DLD1 (cell line): ENCODE results near the gene GOSR1.
"Not testable (repeated sequence)": the region's sequence is repeated elsewhere in the genome, so short reads cannot be mapped to it uniquely, and the experiment has no call there.

Experiments
- in situ Hi-C: cut with HindIII; loops from 2 replicates; pipeline ENCODE4 v1.10.0; 2017; ENCODE audit warnings: low sequenced_read_pairs

The GOSR1 gene

GRCh38 chr17:30503558-30503957 lies 26.4 kb downstream of the GOSR1 start:
- in situ Hi-C loops, result no loop called here

DNA sequence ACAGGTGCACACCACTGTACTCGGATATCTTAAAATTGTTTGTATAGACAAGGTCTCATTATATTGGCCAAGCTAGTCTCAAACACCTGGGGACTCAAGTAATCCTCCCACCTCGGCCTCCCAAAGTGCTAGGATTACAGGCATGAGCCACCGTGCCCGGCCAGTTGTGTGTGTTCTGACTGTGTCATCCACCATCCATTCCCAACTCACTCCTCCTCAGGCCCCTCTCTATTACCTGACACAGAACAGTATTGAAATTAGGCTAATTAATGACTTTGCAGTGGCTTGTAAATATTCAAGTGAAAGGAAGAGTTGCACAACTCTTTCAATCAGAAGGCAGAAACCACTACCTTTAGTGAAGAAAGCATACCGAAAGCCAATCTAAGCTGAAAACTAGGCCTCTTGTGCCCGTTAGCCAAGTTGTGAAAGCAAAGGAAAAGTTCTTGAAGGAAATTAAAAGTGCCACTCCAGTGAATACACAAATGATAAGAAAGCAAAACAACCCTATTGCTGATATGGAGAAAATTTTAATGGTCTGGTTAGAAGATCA lies 28.7 kb downstream of the GOSR1 start:
- in situ Hi-C loops, result no loop called here

DNA sequence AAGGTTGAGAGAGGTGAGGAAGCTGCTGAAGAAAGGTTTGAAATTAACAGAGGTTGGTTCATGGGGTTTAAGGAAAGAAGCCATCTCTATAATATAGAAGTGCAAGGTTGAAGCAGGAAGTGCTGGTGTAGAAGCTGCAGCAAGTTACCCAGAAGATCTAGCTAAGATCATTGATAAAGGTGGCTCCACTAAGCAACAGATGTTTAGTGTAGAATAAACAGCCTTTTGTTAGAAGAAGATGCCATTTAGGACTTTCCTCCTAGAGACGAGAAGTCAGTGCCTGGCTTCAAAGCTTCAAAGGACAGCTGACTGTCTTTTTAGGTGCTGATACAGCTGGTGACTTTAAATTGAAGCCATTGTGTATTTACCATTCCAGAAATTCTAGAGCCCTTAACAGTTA lies 29.3 kb downstream of the GOSR1 start:
- in situ Hi-C loops, result no loop called here

- in situ Hi-C loops, result no loop called here
Measured at GRCh38 chr17:30513346-30513745, 36.1 kb downstream of the GOSR1 start.

DNA sequence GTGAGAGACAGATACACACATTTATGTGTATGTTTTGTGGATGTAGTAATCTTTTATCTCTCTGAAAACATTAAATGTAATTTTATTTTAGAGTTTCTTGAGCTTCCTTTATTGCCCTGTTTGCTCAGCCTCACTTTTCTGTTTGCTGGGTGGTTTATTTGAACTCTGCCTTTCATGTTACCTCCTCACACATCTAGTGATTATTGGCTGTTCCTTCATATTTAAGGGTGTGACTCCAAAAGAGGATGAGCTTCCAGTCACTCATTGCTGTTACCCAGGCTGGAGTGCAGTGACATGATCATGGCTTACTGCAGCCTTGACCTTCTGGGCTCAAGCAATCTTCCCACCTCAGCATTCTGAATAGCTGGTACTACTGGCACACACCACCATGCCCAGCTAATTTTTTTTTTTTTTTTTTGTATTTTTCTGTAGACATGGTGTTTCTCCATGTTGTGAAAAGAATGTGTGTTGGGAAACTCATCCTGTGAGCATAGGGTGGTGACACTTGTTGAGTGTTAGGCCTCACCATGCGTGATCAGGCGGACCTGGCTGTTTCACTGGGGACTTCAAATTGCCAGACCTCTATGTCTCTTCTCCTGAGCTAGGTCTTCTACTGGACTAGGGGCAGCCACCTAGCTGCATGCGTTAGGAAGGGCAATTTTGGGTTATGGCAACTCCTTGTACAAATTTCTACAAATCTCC lies 37.8 kb downstream of the GOSR1 start:
- in situ Hi-C loops, result no loop called here

- in situ Hi-C loops, result no loop called here
Measured at GRCh38 chr17:30517786-30518185, 40.6 kb downstream of the GOSR1 start.

GRCh38 chr17:30519166-30519565 lies 42.0 kb downstream of the GOSR1 start:
- in situ Hi-C loops, result no loop called here

DNA sequence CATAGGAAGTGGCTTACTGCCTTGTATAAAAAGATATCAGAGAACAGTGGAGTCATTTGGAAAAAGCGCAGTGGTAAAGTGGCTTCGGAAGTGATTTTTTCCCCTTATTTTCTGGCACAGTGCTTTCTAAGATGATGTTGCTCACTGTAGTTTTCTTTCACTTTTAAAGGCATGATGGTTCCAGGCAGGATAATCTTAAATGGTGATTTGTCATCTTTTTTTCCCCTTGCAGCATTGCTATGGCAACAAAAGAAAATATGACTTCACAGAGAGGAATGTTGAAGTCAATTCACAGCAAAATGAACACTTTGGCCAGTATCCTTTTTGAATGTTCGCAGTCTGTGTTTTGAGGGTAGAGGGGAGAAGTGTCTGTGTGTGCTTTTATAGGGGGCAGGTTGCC lies 42.5 kb downstream of the GOSR1 start:
- in situ Hi-C loops, result no loop called here

DNA sequence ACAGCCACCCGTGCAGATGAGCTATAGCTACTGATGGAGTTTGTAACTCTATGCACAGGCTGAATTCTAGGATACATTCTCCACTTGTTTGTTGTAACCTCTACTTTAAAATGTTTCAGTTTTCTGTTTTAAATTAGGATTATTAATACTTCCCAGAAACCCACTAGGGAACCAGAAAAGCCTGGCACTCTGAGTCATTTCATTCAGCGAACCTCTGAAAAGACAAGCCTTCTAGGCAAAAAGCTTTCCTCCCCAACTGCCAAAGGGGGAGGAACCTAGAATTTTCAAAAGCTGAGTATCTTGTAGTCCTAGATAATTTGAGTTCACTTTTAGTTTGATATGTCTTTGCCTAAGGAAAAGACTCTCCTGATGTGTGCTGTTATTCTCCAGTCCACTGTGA lies 43.2 kb downstream of the GOSR1 start:
- in situ Hi-C loops, result no loop called here

DNA sequence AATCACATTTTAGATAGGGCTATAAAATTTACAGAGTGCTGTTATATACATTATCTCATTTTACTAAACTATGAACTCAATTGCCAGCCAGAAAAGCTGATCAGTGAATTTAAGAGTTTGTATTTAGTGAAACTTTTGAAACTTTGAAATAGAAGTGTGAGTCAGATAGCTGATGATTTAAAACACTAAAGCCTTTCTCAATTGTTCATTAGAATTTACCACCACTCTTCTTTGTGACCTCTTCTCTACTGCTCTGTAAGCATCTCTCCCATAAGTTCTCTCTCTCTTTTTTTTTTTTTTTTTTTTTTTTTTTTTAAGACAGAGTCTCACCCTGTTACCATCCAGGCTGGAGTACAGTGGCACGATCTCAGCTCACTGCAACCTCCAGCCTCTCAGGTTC lies 43.7 kb downstream of the GOSR1 start:
- in situ Hi-C loops, result no loop called here

- in situ Hi-C loops, result no loop called here
Measured at GRCh38 chr17:30521766-30522165, 44.6 kb downstream of the GOSR1 start.

DNA sequence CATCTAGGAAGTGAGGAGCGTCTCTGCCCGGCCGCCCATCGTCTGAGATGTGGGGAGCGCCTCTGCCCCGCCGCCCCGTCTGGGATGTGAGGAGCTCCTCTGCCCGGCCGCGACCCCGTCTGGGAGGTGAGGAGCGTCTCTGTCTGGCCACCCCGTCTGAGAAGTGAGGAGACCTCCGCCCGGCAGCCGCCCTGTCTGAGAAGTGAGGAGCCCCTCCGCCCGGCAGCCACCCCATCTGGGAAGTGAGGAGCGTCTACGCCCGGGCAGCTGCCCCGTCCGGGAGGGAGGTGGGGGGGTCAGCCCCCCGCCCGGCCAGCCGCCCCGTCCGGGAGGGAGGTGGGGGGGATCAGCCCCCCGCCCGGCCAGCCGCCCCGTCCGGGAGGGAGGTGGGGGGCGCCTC lies 46.0 kb downstream of the GOSR1 start:
- in situ Hi-C loops, result not testable (repeated sequence)

- in situ Hi-C loops, result no loop called here
Measured at GRCh38 chr17:30524847-30525246, 47.6 kb downstream of the GOSR1 start.

- in situ Hi-C loops, result no loop called here
Measured at GRCh38 chr17:30526401-30526800, 49.2 kb downstream of the GOSR1 start.

DNA sequence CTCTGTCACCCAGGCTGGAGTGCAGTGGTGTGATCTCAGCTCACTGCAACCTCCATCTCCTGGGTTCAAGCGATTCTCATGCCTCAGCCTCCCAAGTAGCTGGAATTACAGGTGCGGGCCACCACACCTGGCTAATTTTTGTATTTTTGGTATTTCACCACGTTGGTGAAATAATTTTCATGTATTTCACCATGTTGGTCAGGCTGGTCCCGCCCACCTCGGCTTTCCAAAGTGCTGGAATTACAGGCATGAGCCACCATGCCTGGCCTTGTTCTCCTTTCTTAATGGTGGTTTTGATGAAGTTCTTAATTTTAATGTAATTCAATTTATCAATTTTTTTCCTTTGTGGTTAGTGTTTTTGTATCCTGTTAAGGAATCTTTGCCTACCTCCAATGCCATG lies 51.5 kb downstream of the GOSR1 start:
- in situ Hi-C loops, result not testable (repeated sequence)

- in situ Hi-C loops, result no loop called here
Measured at GRCh38 chr17:30530346-30531025, 53.3 kb downstream of the GOSR1 start.

- in situ Hi-C loops, result no loop called here
Measured at GRCh38 chr17:30532871-30533270, 55.7 kb downstream of the GOSR1 start.

GRCh38 chr17:30534298-30534697 lies 57.1 kb downstream of the GOSR1 start:
- in situ Hi-C loops, result no loop called here

DNA sequence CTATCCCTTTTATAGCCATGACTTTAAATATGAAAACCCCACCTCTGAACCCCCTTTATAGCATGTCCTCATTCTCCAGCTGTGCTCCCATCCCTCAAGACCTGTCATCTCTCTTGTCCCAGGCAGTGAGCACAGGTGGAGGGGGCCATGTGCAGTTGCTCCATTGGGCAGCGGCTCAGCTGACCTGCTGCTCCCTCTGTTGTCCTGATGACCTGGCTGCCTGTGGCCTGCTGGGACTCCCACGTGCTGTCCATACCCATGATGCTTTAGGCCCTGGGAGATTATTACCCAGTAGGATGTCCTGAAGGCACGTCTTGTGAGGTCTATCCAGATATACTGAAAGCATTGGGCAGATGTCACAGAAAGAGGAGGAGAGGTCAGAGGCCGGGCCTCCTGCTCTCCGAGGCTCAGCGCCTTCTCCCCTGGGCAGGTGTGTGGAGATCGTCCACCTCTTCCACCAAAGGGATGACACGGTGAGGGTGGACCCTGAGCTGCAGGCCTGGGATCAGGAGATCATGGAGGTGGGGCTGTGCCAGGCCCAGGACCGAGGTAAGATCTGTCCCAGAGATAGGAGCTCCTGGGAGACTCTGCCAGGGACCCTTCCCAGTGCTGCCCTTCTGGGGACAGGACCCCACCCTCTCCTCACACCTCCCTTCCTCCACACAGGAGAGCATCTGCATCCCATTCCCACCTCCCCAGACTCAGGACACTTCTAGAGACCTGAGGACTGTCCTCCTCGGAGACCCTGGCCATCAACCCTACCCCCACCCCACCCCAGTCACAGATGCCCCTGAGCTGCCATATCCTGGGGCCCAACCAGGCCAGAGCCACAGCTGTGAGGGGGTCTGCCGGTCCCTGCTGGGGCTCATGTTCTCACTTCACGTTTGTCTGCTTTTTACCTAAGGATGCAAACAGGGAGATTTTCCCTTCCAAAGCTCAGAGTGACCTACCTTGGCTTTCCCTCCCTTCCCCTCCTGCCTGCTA lies 58.0 kb downstream of the GOSR1 start:
- in situ Hi-C loops, result no loop called here

GRCh38 chr17:30536846-30537245 lies 59.6 kb downstream of the GOSR1 start:
- in situ Hi-C loops, result not testable (repeated sequence)

GRCh38 chr17:30537667-30538066 lies 60.5 kb downstream of the GOSR1 start:
- in situ Hi-C loops, result not testable (repeated sequence)
